ENCODE data around the gene FGF23.

Gene FGF23

GRCh38 chr12:4375449-4375848 lies 4.1 kb downstream of the FGF23 start:
- Histone ChIP-seq H3K4me3 (ENCODE audit: low read length) (no peak overlapping the region), H3K9ac (ENCODE audit: low read length) (no peak overlapping the region), H3K27me3 (ENCODE audit: control insufficient read depth, insufficient read depth, low read length) (peaks cover 3% of the 10 kb centered on the region), H3K4me1 (ENCODE audit: control insufficient read depth, insufficient read depth, low read length) (no peaks in the 10 kb centered on the region), H3K27ac (ENCODE audit: low read depth, low read length) (no peak overlapping the region), H3K36me3 (ENCODE audit: control insufficient read depth, insufficient read depth, low read length) (no peaks in the 10 kb centered on the region)

DNA sequence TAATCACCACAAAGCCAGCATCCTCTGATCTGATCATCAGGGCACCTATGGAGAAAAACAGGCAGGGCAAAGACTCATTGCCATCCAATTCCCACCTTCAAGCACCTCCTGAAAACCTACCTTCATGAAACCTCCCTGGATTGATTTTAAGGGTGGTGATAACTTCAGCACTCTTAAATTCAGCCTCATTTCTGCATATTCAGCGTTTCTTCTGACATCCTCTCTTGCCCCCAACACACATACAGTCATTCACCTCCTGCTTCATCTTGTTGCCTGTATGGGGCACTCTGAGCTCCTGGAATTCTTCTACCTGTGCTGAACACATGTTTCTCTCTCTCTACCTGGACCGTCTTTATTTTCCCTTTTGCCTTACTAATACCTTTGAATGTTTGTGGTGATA lies 6.9 kb downstream of the FGF23 start:
- Histone ChIP-seq H3K9ac (ENCODE audit: low read length) (no peak overlapping the region), H3K4me1 (ENCODE audit: control insufficient read depth, insufficient read depth, low read length) (no peaks in the 10 kb centered on the region), H3K27ac (ENCODE audit: low read depth, low read length) (no peak overlapping the region), H3K4me3 (ENCODE audit: low read length) (no peak overlapping the region), H3K27me3 (ENCODE audit: control insufficient read depth, insufficient read depth, low read length) (no peaks in the 10 kb centered on the region), H3K36me3 (ENCODE audit: control insufficient read depth, insufficient read depth, low read length) (no peaks in the 10 kb centered on the region)

GRCh38 chr12:4370265-4370664 lies 9.2 kb downstream of the FGF23 start:
- H3K27me3 ChIP-seq (ENCODE audit: control insufficient read depth, insufficient read depth, low read length), result no peaks in the 10 kb centered on the region
- H3K36me3 ChIP-seq (ENCODE audit: control insufficient read depth, insufficient read depth, low read length), result no peaks in the 10 kb centered on the region
- H3K4me3 ChIP-seq (ENCODE audit: low read length), result no peak overlapping the region
- no peak overlapping the region for H3K27ac ChIP-seq (ENCODE audit: low read depth, low read length)
- H3K9ac ChIP-seq (ENCODE audit: low read length), result no peak overlapping the region
- no peaks in the 10 kb centered on the region for H3K4me1 ChIP-seq (ENCODE audit: control insufficient read depth, insufficient read depth, low read length)

DNA sequence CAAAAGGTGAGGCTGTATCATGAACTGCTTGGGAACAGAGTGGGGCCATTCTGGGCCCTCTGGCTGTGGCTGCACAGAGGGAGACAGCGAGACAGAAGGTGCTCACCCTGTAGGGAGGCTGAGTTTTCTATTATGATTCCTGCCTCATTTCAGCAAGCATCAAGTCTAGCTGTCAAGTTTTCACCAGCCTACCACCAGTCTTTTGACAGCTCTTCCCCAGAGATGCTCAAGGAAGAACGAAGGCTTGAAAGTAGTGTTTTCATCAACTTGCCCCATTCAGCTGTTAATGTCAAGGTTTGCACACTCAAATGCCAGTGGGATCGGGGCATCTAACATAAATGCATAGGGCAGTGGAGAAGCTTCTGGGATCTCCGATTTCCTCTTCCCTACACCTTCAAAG lies 10.0 kb downstream of the FGF23 start:
- H3K27me3 ChIP-seq (ENCODE audit: control insufficient read depth, insufficient read depth, low read length), result no peaks in the 10 kb centered on the region
- no peaks in the 10 kb centered on the region for H3K4me1 ChIP-seq (ENCODE audit: control insufficient read depth, insufficient read depth, low read length)
- no peak overlapping the region for H3K27ac ChIP-seq (ENCODE audit: low read depth, low read length)
- H3K4me3 ChIP-seq (ENCODE audit: low read length), result no peak overlapping the region
- no peak overlapping the region for H3K9ac ChIP-seq (ENCODE audit: low read length)
- H3K36me3 ChIP-seq (ENCODE audit: control insufficient read depth, insufficient read depth, low read length), result no peaks in the 10 kb centered on the region

DNA sequence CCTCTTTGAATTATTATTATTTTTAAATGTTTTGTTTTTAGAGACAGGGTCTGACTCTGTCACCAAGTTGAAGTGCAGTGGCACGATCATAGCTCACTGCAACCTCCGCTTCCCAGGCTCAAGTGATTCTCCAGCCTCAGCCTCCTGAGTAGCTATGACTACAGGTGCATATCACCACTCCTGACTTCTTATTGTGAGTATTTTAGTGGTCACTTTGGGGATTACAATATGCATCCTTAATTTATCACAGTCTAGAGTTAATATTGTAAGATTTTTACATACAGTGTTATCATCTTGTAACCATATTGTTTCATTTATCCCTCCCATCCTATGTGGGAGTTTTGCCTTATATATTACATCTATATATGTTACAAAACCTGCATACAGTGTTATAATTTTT lies 13.4 kb downstream of the FGF23 start:
- Histone ChIP-seq H3K36me3 (ENCODE audit: control insufficient read depth, insufficient read depth, low read length) (no peaks in the 10 kb centered on the region), H3K4me1 (ENCODE audit: control insufficient read depth, insufficient read depth, low read length) (no peaks in the 10 kb centered on the region), H3K9ac (ENCODE audit: low read length) (no peak overlapping the region), H3K4me3 (ENCODE audit: low read length) (no peak overlapping the region), H3K27me3 (ENCODE audit: control insufficient read depth, insufficient read depth, low read length) (no peaks in the 10 kb centered on the region), H3K27ac (ENCODE audit: low read depth, low read length) (no peak overlapping the region)

GRCh38 chr12:4356041-4356327 lies 23.5 kb downstream of the FGF23 start:
- Histone ChIP-seq H3K27ac (ENCODE audit: low read depth, low read length) (no peak overlapping the region), H3K4me1 (ENCODE audit: control insufficient read depth, insufficient read depth, low read length) (no peaks in the 10 kb centered on the region), H3K36me3 (ENCODE audit: control insufficient read depth, insufficient read depth, low read length) (peaks cover 5% of the 10 kb centered on the region), H3K9ac (ENCODE audit: low read length) (no peak overlapping the region), H3K27me3 (ENCODE audit: control insufficient read depth, insufficient read depth, low read length) (no peaks in the 10 kb centered on the region), H3K4me3 (ENCODE audit: low read length) (no peak overlapping the region)

DNA sequence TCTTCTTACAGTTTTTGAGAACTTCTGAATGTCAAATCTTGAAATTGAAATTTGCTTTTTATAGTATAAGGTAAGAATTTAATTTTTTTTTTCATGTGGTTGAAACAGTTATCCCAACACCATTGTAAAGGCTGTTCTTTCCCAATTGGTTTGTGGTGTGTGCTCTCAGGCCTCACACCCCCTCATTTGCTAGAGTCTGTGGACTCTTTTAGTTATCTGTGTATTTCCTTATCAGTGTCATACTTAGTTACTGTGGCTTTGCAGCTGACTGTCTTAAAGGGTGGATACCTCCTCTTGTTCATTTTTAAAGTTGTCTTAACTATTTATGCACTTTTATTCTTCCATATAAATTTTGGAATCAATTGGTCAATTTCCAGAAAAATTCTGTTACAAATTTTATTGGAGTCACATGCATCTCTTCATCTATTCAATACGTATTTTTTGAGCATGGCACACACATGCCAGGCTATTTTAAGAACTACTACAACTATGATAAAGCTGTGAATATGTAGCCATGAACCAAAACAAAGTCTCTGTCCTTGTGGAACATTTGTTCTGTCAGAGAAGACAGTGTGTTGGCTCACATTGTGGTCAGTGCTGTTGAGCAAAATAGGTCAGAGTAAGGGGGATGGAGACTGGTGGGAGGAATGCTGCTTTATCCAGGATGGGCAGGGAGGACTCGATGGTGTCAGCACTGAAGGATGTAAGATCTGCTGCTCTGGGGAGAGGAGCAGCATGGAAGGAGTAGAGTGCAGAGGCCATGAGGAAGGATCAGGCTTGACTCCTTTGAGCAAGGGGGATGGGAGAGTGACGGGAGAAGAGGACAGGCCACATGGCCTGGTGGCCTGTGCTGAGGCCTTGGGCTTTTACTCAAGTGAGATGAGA lies 24.1 kb downstream of the FGF23 start:
- Histone ChIP-seq H3K4me1 (ENCODE audit: control insufficient read depth, insufficient read depth, low read length) (no peaks in the 10 kb centered on the region), H3K27ac (ENCODE audit: low read depth, low read length) (no peak overlapping the region), H3K27me3 (ENCODE audit: control insufficient read depth, insufficient read depth, low read length) (no peaks in the 10 kb centered on the region), H3K9ac (ENCODE audit: low read length) (no peak overlapping the region), H3K4me3 (ENCODE audit: low read length) (no peak overlapping the region), H3K36me3 (ENCODE audit: control insufficient read depth, insufficient read depth, low read length) (peaks cover 5% of the 10 kb centered on the region)

GRCh38 chr12:4353785-4354208 lies 25.7 kb downstream of the FGF23 start:
- no peaks in the 10 kb centered on the region for H3K4me1 ChIP-seq (ENCODE audit: control insufficient read depth, insufficient read depth, low read length)
- no peak overlapping the region for H3K27ac ChIP-seq (ENCODE audit: low read depth, low read length)
- no peaks in the 10 kb centered on the region for H3K27me3 ChIP-seq (ENCODE audit: control insufficient read depth, insufficient read depth, low read length)
- no peak overlapping the region for H3K4me3 ChIP-seq (ENCODE audit: low read length)
- no peak overlapping the region for H3K9ac ChIP-seq (ENCODE audit: low read length)
- H3K36me3 ChIP-seq (ENCODE audit: control insufficient read depth, insufficient read depth, low read length), result peaks cover 5% of the 10 kb centered on the region

DNA sequence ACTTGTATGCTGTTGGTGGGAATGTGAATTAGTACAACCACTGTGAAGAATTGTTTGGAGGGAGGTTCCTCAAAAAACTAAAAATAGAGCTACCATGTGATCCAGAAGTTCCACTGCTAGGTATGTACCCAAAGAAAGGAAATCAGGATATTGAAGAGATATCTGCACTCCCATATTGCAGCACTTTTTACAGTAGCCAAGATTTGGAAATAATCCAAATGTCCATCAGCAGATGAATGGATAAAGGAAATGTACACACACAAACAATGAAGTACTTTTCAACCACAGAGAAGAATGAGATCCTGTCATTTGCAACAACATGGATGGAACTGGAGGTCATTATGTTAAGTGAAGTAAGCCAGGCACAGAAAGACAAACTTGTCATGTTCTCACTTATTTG lies 32.6 kb downstream of the FGF23 start:
- no peak overlapping the region for H3K9ac ChIP-seq (ENCODE audit: low read length)
- H3K27me3 ChIP-seq (ENCODE audit: control insufficient read depth, insufficient read depth, low read length), result no peaks in the 10 kb centered on the region
- peaks cover 5% of the 10 kb centered on the region for H3K36me3 ChIP-seq (ENCODE audit: control insufficient read depth, insufficient read depth, low read length)

GRCh38 chr12:4331842-4332241 lies 47.7 kb downstream of the FGF23 start:
- Histone ChIP-seq H3K4me3 (ENCODE audit: low read length) (no peak overlapping the region), H3K27ac (ENCODE audit: low read depth, low read length) (no peak overlapping the region), H3K9ac (ENCODE audit: low read length) (no peak overlapping the region), H3K4me1 (ENCODE audit: control insufficient read depth, insufficient read depth, low read length) (no peaks in the 10 kb centered on the region), H3K27me3 (ENCODE audit: control insufficient read depth, insufficient read depth, low read length) (no peaks in the 10 kb centered on the region), H3K36me3 (ENCODE audit: control insufficient read depth, insufficient read depth, low read length) (peaks cover 3% of the 10 kb centered on the region)

More for the DNA sequence above, 32.6 kb downstream of the FGF23 start:
- no peaks in the 10 kb centered on the region for H3K4me1 ChIP-seq (ENCODE audit: control insufficient read depth, insufficient read depth, low read length)
- H3K4me3 ChIP-seq (ENCODE audit: low read length), result no peak overlapping the region
- H3K27ac ChIP-seq (ENCODE audit: low read depth, low read length), result no peak overlapping the region

GRCh38 chr12:4331221-4331620 lies 48.3 kb downstream of the FGF23 start:
- no peaks in the 10 kb centered on the region for H3K27me3 ChIP-seq (ENCODE audit: control insufficient read depth, insufficient read depth, low read length)
- H3K9ac ChIP-seq (ENCODE audit: low read length), result no peak overlapping the region
- H3K27ac ChIP-seq (ENCODE audit: low read depth, low read length), result no peak overlapping the region
- no peak overlapping the region for H3K4me3 ChIP-seq (ENCODE audit: low read length)
- peaks cover 2% of the 10 kb centered on the region for H3K4me1 ChIP-seq (ENCODE audit: control insufficient read depth, insufficient read depth, low read length)
- peaks cover 3% of the 10 kb centered on the region for H3K36me3 ChIP-seq (ENCODE audit: control insufficient read depth, insufficient read depth, low read length)

DNA sequence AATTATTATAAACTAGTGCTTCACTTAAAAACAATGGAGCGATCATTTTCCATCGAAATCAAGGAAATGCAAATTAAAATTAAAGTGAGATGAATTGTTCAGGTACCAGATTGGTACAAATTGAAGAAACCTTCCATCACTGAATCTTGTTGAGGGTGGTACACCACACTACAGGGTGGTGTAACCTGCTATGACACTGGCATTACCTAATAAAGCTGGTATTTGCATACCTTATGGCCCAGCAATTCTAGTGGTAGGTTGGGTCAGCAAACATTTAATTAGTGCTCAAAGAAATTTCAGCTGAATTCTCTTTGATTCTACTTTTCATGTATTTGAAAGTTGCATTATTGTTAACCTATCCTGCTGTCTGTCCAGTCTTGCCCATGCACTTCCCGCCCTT lies 49.3 kb downstream of the FGF23 start:
- Histone ChIP-seq H3K27me3 (ENCODE audit: control insufficient read depth, insufficient read depth, low read length) (no peaks in the 10 kb centered on the region), H3K4me1 (ENCODE audit: control insufficient read depth, insufficient read depth, low read length) (peaks cover 2% of the 10 kb centered on the region), H3K9ac (ENCODE audit: low read length) (no peak overlapping the region), H3K27ac (ENCODE audit: low read depth, low read length) (no peak overlapping the region), H3K4me3 (ENCODE audit: low read length) (no peak overlapping the region), H3K36me3 (ENCODE audit: control insufficient read depth, insufficient read depth, low read length) (peaks cover 3% of the 10 kb centered on the region)

- Histone ChIP-seq H3K36me3 (ENCODE audit: control insufficient read depth, insufficient read depth, low read length) (peaks cover 3% of the 10 kb centered on the region), H3K4me1 (ENCODE audit: control insufficient read depth, insufficient read depth, low read length) (peaks cover 2% of the 10 kb centered on the region), H3K4me3 (ENCODE audit: low read length) (no peak overlapping the region), H3K27me3 (ENCODE audit: control insufficient read depth, insufficient read depth, low read length) (no peaks in the 10 kb centered on the region), H3K27ac (ENCODE audit: low read depth, low read length) (no peak overlapping the region), H3K9ac (ENCODE audit: low read length) (no peak overlapping the region)
Measured at GRCh38 chr12:4327293-4327692, 52.2 kb downstream of the FGF23 start.
